Heart left ventricle (tissue), 16 donors: ENCODE measurements around the gene INTS2. TPM values are rescaled to one million over a fixed set of nuclear protein-coding genes. Genes with fewer than 3 reads are reported as not detected.

ENCODE experiments used
- ATAC-seq, 4 donors: fragments of 200-7000 bp; cut with Tn5 transposase; one replicate each; pipeline ENCODE4 v1.9.1; 2020 to 2022; ENCODE audit warnings: moderate library complexity in 4 of 4, mild to moderate bottlenecking in 3 of 4, moderate number of reproducible peaks in 1 of 4
- DNase-seq, 5 donors: peaks; one replicate each; pipeline ENCODE4 v3.0.0-alpha.2; 2020
- H3K27ac ChIP-seq, 12 donors: fragments of 200-600 bp; sonication (generic) in 4 of 12; one replicate each; pipeline versions ENCODE4 v1.5.0 to v1.8.0; 2016 to 2022; ENCODE audit warnings: mild to moderate bottlenecking in 2 of 12
- H3K27me3 ChIP-seq, 9 donors: fragments of 200-600 bp; sonication (generic) in 2 of 9; one replicate each; pipeline versions ENCODE4 v1.5.1 to v1.8.0; 2016 to 2022; ENCODE audit warnings: mild to moderate bottlenecking in 3 of 9
- H3K36me3 ChIP-seq, 9 donors: fragments of 200-600 bp; sonication (generic) in 2 of 9; one replicate each; pipeline versions ENCODE4 v1.5.0 to v1.8.0; 2018 to 2022; ENCODE audit warnings: mild to moderate bottlenecking in 2 of 9
- H3K4me1 ChIP-seq, 12 donors: fragments of 200-600 bp; sonication (generic) in 4 of 12; one replicate each; pipeline versions ENCODE4 v1.5.0 to v1.8.0; 2016 to 2022; ENCODE audit warnings: mild to moderate bottlenecking in 3 of 12
- H3K4me3 ChIP-seq, 12 donors: fragments of 200-600 bp; sonication (generic) in 4 of 12; one replicate each; pipeline versions ENCODE4 v1.5.0 to v1.8.0; 2017 to 2022; ENCODE audit warnings: mild to moderate bottlenecking in 9 of 12, moderate library complexity in 4 of 12
- H3K9me3 ChIP-seq, 12 donors: fragments of 200-600 bp; sonication (generic) in 4 of 12; one replicate each; pipeline versions ENCODE4 v1.5.0 to v1.8.0; 2016 to 2022; ENCODE audit warnings: mild to moderate bottlenecking in 1 of 12
- CTCF ChIP-seq, 12 donors: fragments of 200-600 bp; sonication (generic) in 4 of 12; IDR thresholded peaks; one replicate each; pipeline versions ENCODE4 v1.5.0 to v1.8.0; 2018 to 2022; ENCODE audit warnings: antibody characterized with exemption in 12 of 12, mild to moderate bottlenecking in 5 of 12
- POLR2A ChIP-seq, 2 donors: fragments of 450-650 bp; IDR thresholded peaks; one replicate each; pipeline ENCODE4 v1.6.1; 2017; ENCODE audit warnings: antibody characterized with exemption in 2 of 2, mild to moderate bottlenecking in 2 of 2, moderate library complexity in 2 of 2
- WGBS, 4 donors: extraction: QIAGEN DNeasy Blood & Tissue Kit in 2 of 4; methylation state at CpG; one replicate each; pipeline versions ENCODE4 v1.1.5 to v1.1.7; 2013 to 2018; 5-methylcytosine and 5-hydroxymethylcytosine counted together
- intact Hi-C, 10 donors: fragments of 100-400 bp; cut with DNase I; formaldehyde crosslinking; loops; one replicate each; pipeline versions ENCODE4 v1.11.1 to v1.14.2; 2022
- polyA plus RNA-seq, 2 donors: library from polyadenylated mRNA; stranded (reverse); fragments of 200-250 nt; gene quantifications; one replicate each; pipeline ENCODE4 v1.2.3, GENCODE V29; 2013
- total RNA-seq, 9 donors: library from RNA; depleted of rRNA in 2 of 9; stranded (reverse); fragments of >200 nt in 2 of 9; fragmentation: NEBNext Ultra II Directional in 3 of 9; extraction: Animal tissue kit (Norgen Biotek cat#: 25700) in 3 of 9; gene quantifications; one replicate each; pipeline versions ENCODE4 v1.1.0 to v1.2.4, GENCODE V29; 2016 to 2023
- donor health status: ischemic (EF 13 %, LVEDD 7.1; RV severe dilation, severe dysfunction).
- donor health status: healthy with polysubstance abuse.
- donor health status: DM: no; HTN: yes; CAD: no.
- donor health status: DM: no; HTN: no; CAD: no.
- donor health status: ischemic (EF 25% LVEDD 6.9; RV normal size, moderate dysfunction).
- donor health status: ischemic (EF 25% LVEDD 5.7; RV mildly dilated, moderate dysfunction).
- donor health status: healthy.
- donor health status: DM: yes; HTN: yes; CAD: no.
- donor health status: ischemic (EF 35%, LVEDD 5.7; RV mildly dilated, moderate dysfunction).
- donor health status: nonischemic (EF 11% LVEDD 7.7; RV severe dilation, severe dysfunction).
- donor health status: DM: yes; HTN: yes; CAD: no.
- donor health status: PGD.
- donor health status: ischemic (EF 29% LVEDD 5.4; RV normal size, mild dysfunction).
- donor health status: nonischemic (EF 23%, LVEDD 6.1; RV moderate dilation, normal function).

The INTS2 gene
- total and polyA plus RNA-seq, 11 donors = 3.0 to 16.6 (median 9.5) TPM

GRCh38 chr17:61869138-61869537, 58.6 kb downstream of the INTS2 start:
- Histone ChIP-seq H3K4me1 (peaks cover 0 to 3% (median under 1%) of the 10 kb centered on the region in 12 donors), H3K4me3 (no peak overlapping the region), H3K9me3 (no peaks in the 10 kb centered on the region), H3K36me3 (peaks cover 0 to 80% (median 71%) of the 10 kb centered on the region in 9 donors), H3K27me3 (no peaks in the 10 kb centered on the region), H3K27ac (no peak overlapping the region)
- TF ChIP-seq POLR2A (IDR thresholded peaks at IDR 0.05) = no peak
- WGBS, 4 donors = 90 to 97% (median 92%) methylated on average over 3 of the region's 3 CpGs
- DNase-seq (no peak), ATAC-seq (no peak)
- intact Hi-C loops = loop anchor here in 1 of 10 donors (10.0 kb wide), 1 partner anchor 56 kb away; the partner anchor contains the start of gene INTS2

DNA sequence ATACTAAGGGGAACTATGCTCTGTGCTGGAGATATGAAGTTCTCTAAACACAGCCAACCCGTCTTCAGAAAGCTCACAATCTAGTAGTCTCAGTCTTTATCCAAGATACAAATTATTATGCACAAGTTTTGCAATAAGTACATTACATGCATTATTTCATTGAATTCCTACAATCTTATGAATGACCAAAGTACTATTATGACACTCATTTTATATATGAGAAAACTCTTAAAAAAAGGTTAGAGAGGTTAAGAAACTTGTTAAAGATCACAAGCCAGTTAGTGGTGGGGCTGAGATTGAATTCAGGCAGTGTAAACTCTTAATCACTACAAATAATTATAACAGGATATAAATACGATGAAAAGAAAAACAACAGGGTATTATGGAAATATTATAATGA, 59.7 kb downstream of the INTS2 start:
- no peak for DNase-seq
- WGBS, 4 donors = 92 to 95% (median 94%) methylated on average over 2 of the region's 2 CpGs
- intact Hi-C loops = loop anchor here in 1 of 10 donors (10.0 kb wide), 1 partner anchor 57 kb away; the partner anchor contains the start of gene INTS2
- peaks cover 0 to 70% (median 60%) of the 10 kb centered on the region in 9 donors for H3K36me3 ChIP-seq
- no peaks in the 10 kb centered on the region for H3K27me3 ChIP-seq
- H3K4me1 ChIP-seq = peaks cover 0 to 8% (median 2%) of the 10 kb centered on the region in 12 donors
- H3K27ac ChIP-seq = no peak overlapping the region
- ATAC-seq = no peak
- H3K9me3 ChIP-seq = no peaks in the 10 kb centered on the region
- no peak overlapping the region for H3K4me3 ChIP-seq
- TF ChIP-seq CTCF (IDR thresholded peaks at IDR 0.05) (no peak), POLR2A (IDR thresholded peaks at IDR 0.05) (no peak)

DNA sequence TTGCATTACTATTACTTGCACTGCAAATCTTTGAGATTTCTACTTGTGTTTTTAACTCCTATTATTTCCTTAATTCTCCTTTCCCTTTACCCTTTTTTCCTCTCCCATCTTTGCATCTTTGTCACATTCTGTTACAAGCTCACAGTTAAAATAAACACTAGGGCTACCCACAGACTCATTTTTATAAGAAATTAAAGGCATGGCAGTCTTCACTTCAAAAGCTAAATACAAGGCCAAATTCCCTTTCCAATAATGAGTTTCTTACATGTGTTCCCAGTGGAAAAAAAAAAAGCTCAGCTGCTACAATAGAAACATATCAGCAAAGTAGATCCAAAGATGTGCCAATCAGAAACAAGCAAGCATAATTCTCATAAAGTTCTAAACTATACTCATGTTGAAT, 60.7 kb downstream of the INTS2 start:
- Histone ChIP-seq H3K27me3 (no peaks in the 10 kb centered on the region), H3K36me3 (peaks cover 0 to 59% (median 51%) of the 10 kb centered on the region in 9 donors)
- intact Hi-C loops = loop anchor here in 1 of 10 donors (10.0 kb wide), 1 partner anchor 58 kb away; the partner anchor contains the start of gene INTS2

GRCh38 chr17:61863801-61864126, 64.0 kb downstream of the INTS2 start:
- Histone ChIP-seq H3K9me3 (no peaks in the 10 kb centered on the region), H3K4me3 (peak overlapping the region; percentile 55 to 83 (median 70)), H3K27me3 (no peaks in the 10 kb centered on the region), H3K36me3 (peaks cover 0 to 27% (median 18%) of the 10 kb centered on the region in 9 donors), H3K4me1 (peaks cover 0 to 15% (median 3%) of the 10 kb centered on the region in 12 donors), H3K27ac (peak overlapping the region in 11 of 12 donors; percentile 49 to 82 (median 68))
- intact Hi-C loops = loop anchor here in 2 of 10 donors (5.0 to 10.0 kb wide), 2 partner anchors 61 to 204 kb away; partner anchors contain the start of genes INTS2 (in 1 of the 2) and MED13 (in 1 of the 2)
- ATAC-seq (peak; percentile 62 to 69 (median 66)), DNase-seq (no peak)
- WGBS, 4 donors = 2 to 3% (median 3%) methylated on average over 8 of the region's 8 CpGs
- no peak for TF ChIP-seq CTCF (IDR thresholded peaks at IDR 0.05)
- TF ChIP-seq POLR2A (IDR thresholded peaks at IDR 0.05) = no peak

More for the DNA sequence above, 60.7 kb downstream of the INTS2 start:
- ATAC-seq (no peak), DNase-seq (no peak)
- TF ChIP-seq POLR2A (IDR thresholded peaks at IDR 0.05) (no peak), CTCF (IDR thresholded peaks at IDR 0.05) (no peak)
- peaks cover 0 to 15% (median 3%) of the 10 kb centered on the region in 12 donors for H3K4me1 ChIP-seq
- H3K9me3 ChIP-seq = no peaks in the 10 kb centered on the region
- H3K4me3 ChIP-seq = no peak overlapping the region
- H3K27ac ChIP-seq = no peak overlapping the region
